H9 (cell line): ENCODE data around the gene THBS3. TPM values are rescaled to one million over a fixed set of nuclear protein-coding genes. Genes with fewer than 3 reads are reported as not detected.

Experiments
- DNase-seq: peaks from one replicate; pipeline ENCODE4 v3.0.0-alpha.2; 2017
- H2AFZ ChIP-seq: one replicate; pipeline ENCODE4 v1.6.1; 2013; ENCODE audit warnings: mild to moderate bottlenecking, low read length, control low read depth, moderate library complexity
- H2AK5ac ChIP-seq: 2 replicates; pipeline ENCODE4 v1.6.1; 2013; ENCODE audit warnings: low read length, control low read depth, mixed read lengths; ENCODE audit not compliant: insufficient read length
- H2BK120ac ChIP-seq: one replicate; pipeline ENCODE4 v1.6.1; 2013; ENCODE audit warnings: low read depth, mild to moderate bottlenecking, low read length, control low read depth, inconsistent platforms; ENCODE audit not compliant: poor library complexity, severe bottlenecking
- H2BK12ac ChIP-seq: 2 replicates; pipeline ENCODE4 v1.6.1; 2013; ENCODE audit warnings: low read length, control low read depth, mixed read lengths, low read depth; ENCODE audit not compliant: insufficient read length
- H2BK15ac ChIP-seq: 2 replicates; pipeline ENCODE4 v1.6.1; 2013; ENCODE audit warnings: low read depth, low read length, control low read depth
- H2BK20ac ChIP-seq: one replicate; pipeline ENCODE4 v1.6.1; 2013; ENCODE audit warnings: low read depth, mild to moderate bottlenecking, low read length, control low read depth, inconsistent platforms; ENCODE audit not compliant: poor library complexity, severe bottlenecking
- H2BK5ac ChIP-seq: 2 replicates; pipeline ENCODE4 v1.6.1; 2013; ENCODE audit warnings: low read length, control low read depth, mixed read lengths; ENCODE audit not compliant: insufficient read length
- H3K14ac ChIP-seq: 2 replicates; pipeline ENCODE4 v1.6.1; 2013; ENCODE audit warnings: low read length, control low read depth; ENCODE audit not compliant: insufficient read depth
- H3K18ac ChIP-seq: 2 replicates; pipeline ENCODE4 v1.6.1; 2013; ENCODE audit warnings: low read depth, mild to moderate bottlenecking, mixed read lengths, low read length, control low read depth; ENCODE audit not compliant: insufficient read length
- H3K23ac ChIP-seq: 2 replicates; pipeline ENCODE4 v1.6.1; 2013; ENCODE audit warnings: low read length, control low read depth, mixed read lengths, low read depth; ENCODE audit not compliant: insufficient read length
- H3K23me2 ChIP-seq: 2 replicates; pipeline ENCODE4 v1.6.1; 2013; ENCODE audit warnings: low read depth, mild to moderate bottlenecking, mixed read lengths, low read length, control low read depth; ENCODE audit not compliant: insufficient read length, poor library complexity, severe bottlenecking
- H3K27ac ChIP-seq: 2 replicates; pipeline ENCODE4 v1.5.1; 2013; ENCODE audit warnings: low read length, control low read depth, mixed read lengths, low read depth; ENCODE audit not compliant: insufficient read length
- H3K27me3 ChIP-seq: 2 replicates; pipeline ENCODE4 v1.6.1; 2013; ENCODE audit warnings: low read length, control low read depth, inconsistent platforms; ENCODE audit not compliant: insufficient read depth
- H3K4ac ChIP-seq: 2 replicates; pipeline ENCODE4 v1.6.1; 2013; ENCODE audit warnings: low read depth, mild to moderate bottlenecking, control low read depth, inconsistent platforms, low read length, moderate library complexity
- H3K4me1 ChIP-seq: 2 replicates; pipeline ENCODE4 v1.6.1; 2013; ENCODE audit warnings: low read length, control low read depth, inconsistent platforms; ENCODE audit not compliant: insufficient read depth
- H3K4me2 ChIP-seq: 2 replicates; pipeline ENCODE4 v1.6.1; 2013; ENCODE audit warnings: low read length, control low read depth, mixed read lengths; ENCODE audit not compliant: insufficient read length, insufficient read depth
- H3K56ac ChIP-seq: 2 replicates; pipeline ENCODE4 v1.6.1; 2013; ENCODE audit warnings: low read depth, mild to moderate bottlenecking, mixed read lengths, low read length, control low read depth; ENCODE audit not compliant: insufficient read length
- H3K79me1 ChIP-seq: 2 replicates; pipeline ENCODE4 v1.6.1; 2013; ENCODE audit warnings: low read depth, mild to moderate bottlenecking, moderate library complexity, low read length, control low read depth, inconsistent platforms; ENCODE audit not compliant: insufficient read depth, poor library complexity, severe bottlenecking
- H3K79me2 ChIP-seq: 2 replicates; pipeline ENCODE4 v1.6.1; 2013; ENCODE audit warnings: low read length, control low read depth, inconsistent platforms; ENCODE audit not compliant: insufficient read depth
- H3K9ac ChIP-seq: 2 replicates; pipeline ENCODE4 v1.6.1; 2013; ENCODE audit warnings: low read length, control low read depth, mixed read lengths; ENCODE audit not compliant: insufficient read length; ENCODE audit errors: extremely low read depth
- H3K9me3 ChIP-seq: one replicate; pipeline ENCODE4 v1.6.1; 2013; ENCODE audit warnings: low read depth, low read length, inconsistent platforms; ENCODE audit not compliant: control insufficient read depth
- H3T11ph ChIP-seq: one replicate; pipeline ENCODE4 v1.6.1; 2013; ENCODE audit warnings: mild to moderate bottlenecking, low read length, control low read depth, inconsistent platforms
- H4K20me1 ChIP-seq: one replicate; pipeline ENCODE4 v1.6.1; 2013; ENCODE audit not compliant: control insufficient read depth, insufficient read length, insufficient read depth
- H4K5ac ChIP-seq: 2 replicates; pipeline ENCODE4 v1.6.1; 2013; ENCODE audit warnings: low read depth, mild to moderate bottlenecking, mixed read lengths, low read length, control low read depth; ENCODE audit not compliant: insufficient read length
- H4K8ac ChIP-seq: replicated peaks from 2 replicates; pipeline ENCODE4 v1.6.1; 2013; ENCODE audit warnings: low read length, control low read depth, mixed read lengths, low read depth; ENCODE audit not compliant: insufficient read length
- H4K91ac ChIP-seq: 2 replicates; pipeline ENCODE4 v1.6.1; 2013; ENCODE audit warnings: low read depth, mild to moderate bottlenecking, moderate library complexity, mixed read lengths, low read length, control low read depth; ENCODE audit not compliant: insufficient read length
- H3K27ac Mint-ChIP-seq, 3 experiments: 2 replicates in 2 of 3; 3 replicates in 1 of 3; pipeline ENCODE4 v1.8.0; 2020 to 2021; ENCODE audit warnings: mixed read lengths in 3 of 3, mild to moderate bottlenecking in 1 of 3, moderate library complexity in 1 of 3
- H3K27me3 Mint-ChIP-seq: 2 replicates; pipeline ENCODE4 v1.8.0; 2021; ENCODE audit warnings: low read depth, mild to moderate bottlenecking, moderate library complexity, mixed read lengths
- H3K36me3 Mint-ChIP-seq, 3 experiments: 2 replicates in 2 of 3; 3 replicates in 1 of 3; pipeline ENCODE4 v1.8.0; 2020 to 2021; ENCODE audit warnings: low read depth in 3 of 3, mixed read lengths in 3 of 3; ENCODE audit not compliant: insufficient read depth in 1 of 3
- H3K4me1 Mint-ChIP-seq, 2 experiments: 2 replicates each; pipeline ENCODE4 v1.8.0; 2020; ENCODE audit warnings: mixed read lengths in 2 of 2
- H3K4me3 Mint-ChIP-seq, 2 experiments: 2 replicates in 1 of 2; 3 replicates in 1 of 2; pipeline ENCODE4 v1.8.0; 2020 to 2021; ENCODE audit warnings: mild to moderate bottlenecking in 2 of 2, mixed read lengths in 2 of 2, moderate library complexity in 1 of 2
- H3K9me3 Mint-ChIP-seq, 2 experiments: 2 replicates in 1 of 2; 3 replicates in 1 of 2; pipeline ENCODE4 v1.8.0; 2020; ENCODE audit warnings: mild to moderate bottlenecking in 2 of 2, mixed read lengths in 2 of 2, moderate library complexity in 1 of 2
- WGBS: extraction: QIAGEN DNeasy Blood & Tissue Kit; methylation state at CpG from one replicate; pipeline ENCODE4 v1.1.7; 2013; ENCODE audit warnings: missing lambda C conversion rate, low lambda C conversion rate, mixed read lengths; ENCODE audit not compliant: insufficient read length; ENCODE audit errors: extremely low coverage; 5-methylcytosine and 5-hydroxymethylcytosine counted together
- total RNA-seq: library from RNA; stranded (reverse); gene quantifications from 2 replicates; pipeline ENCODE4 v1.2.1, GENCODE V29; 2021
- TF ChIP-seq, protein P1 (sequence below): fragments of 200-600 bp; sonication (generic); conservative IDR thresholded peaks from 3 replicates; pipeline ENCODE4 v1.8.0; 2021; ENCODE audit warnings: antibody characterized with exemption, mild to moderate bottlenecking

The THBS3 gene
- total RNA-seq, 1 experiment from 2014 or later = 5.9 TPM

- no CpG with 5 or more reads among the region's 3 CpGs for WGBS
- Histone ChIP-seq H3K4me2 (peak overlapping the region; percentile 60), H3K79me2 (no peaks in the 10 kb centered on the region), H3K4ac (no peak overlapping the region), H4K20me1 (no peaks in the 10 kb centered on the region), H3K18ac (no peak overlapping the region), H3K23me2 (peaks cover 9% of the 10 kb centered on the region), H3K56ac (no peak overlapping the region), H2BK12ac (no peak overlapping the region), H2BK15ac (no peak overlapping the region), H3T11ph (no peak overlapping the region), H2BK120ac (no peak overlapping the region), H3K23ac (no peak overlapping the region), H3K4me1 (no peaks in the 10 kb centered on the region), H2BK5ac (no peak overlapping the region), H3K27me3 (no peaks in the 10 kb centered on the region; the same call in 1 of the 2 replicates), H3K14ac (no peak overlapping the region), H3K9me3 (no peaks in the 10 kb centered on the region), H2BK20ac (no peak overlapping the region), H3K9ac (peak overlapping the region; percentile 56), H4K8ac (no peak overlapping the region), H2AK5ac (no peak overlapping the region), H3K27ac (no peak overlapping the region), H4K91ac (no peak overlapping the region), H4K5ac (no peak overlapping the region), H2AFZ (no peak overlapping the region), H3K79me1 (no peaks in the 10 kb centered on the region)
- Mint-ChIP-seq H3K9me3 (peaks cover 0 to 3% of the 10 kb centered on the region in 2 experiments; a peak in 1 of 5 replicates), H3K27ac (no peak overlapping the region), H3K27me3 (peaks cover 39% of the 10 kb centered on the region), H3K4me1 (peaks cover 28 to 34% of the 10 kb centered on the region in 2 experiments), H3K4me3 (peak overlapping the region; percentile 81 to 84; a peak in 4 of 5 replicates), H3K36me3 (peaks cover 4 to 24% (median 24%) of the 10 kb centered on the region in 3 experiments)
- no peak for DNase-seq
- TF ChIP-seq, protein P1, sequence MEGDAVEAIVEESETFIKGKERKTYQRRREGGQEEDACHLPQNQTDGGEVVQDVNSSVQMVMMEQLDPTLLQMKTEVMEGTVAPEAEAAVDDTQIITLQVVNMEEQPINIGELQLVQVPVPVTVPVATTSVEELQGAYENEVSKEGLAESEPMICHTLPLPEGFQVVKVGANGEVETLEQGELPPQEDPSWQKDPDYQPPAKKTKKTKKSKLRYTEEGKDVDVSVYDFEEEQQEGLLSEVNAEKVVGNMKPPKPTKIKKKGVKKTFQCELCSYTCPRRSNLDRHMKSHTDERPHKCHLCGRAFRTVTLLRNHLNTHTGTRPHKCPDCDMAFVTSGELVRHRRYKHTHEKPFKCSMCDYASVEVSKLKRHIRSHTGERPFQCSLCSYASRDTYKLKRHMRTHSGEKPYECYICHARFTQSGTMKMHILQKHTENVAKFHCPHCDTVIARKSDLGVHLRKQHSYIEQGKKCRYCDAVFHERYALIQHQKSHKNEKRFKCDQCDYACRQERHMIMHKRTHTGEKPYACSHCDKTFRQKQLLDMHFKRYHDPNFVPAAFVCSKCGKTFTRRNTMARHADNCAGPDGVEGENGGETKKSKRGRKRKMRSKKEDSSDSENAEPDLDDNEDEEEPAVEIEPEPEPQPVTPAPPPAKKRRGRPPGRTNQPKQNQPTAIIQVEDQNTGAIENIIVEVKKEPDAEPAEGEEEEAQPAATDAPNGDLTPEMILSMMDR = no peak
Observed at GRCh38 chr1:155242805-155243358, 35.2 kb upstream of the THBS3 start.
